Mucosa of rectum (tissue), 2 donors: Measurements from ENCODE around the gene VKORC1L1.
"Not testable (repeated sequence)": the region's sequence is repeated elsewhere in the genome, so short reads cannot be mapped to it uniquely, and the experiment has no call there.

Experiments used
- H3K27ac ChIP-seq, 2 donors: one replicate each; pipeline ENCODE4 v1.7.0; 2013; ENCODE audit warnings: inconsistent platforms in 2 of 2, low read depth in 2 of 2, low read length in 2 of 2
- H3K27me3 ChIP-seq, 2 donors: one replicate each; pipeline ENCODE4 v1.7.0; 2013; ENCODE audit warnings: low read length in 2 of 2; ENCODE audit not compliant: control insufficient read depth in 2 of 2, insufficient read depth in 2 of 2
- H3K36me3 ChIP-seq, 2 donors: one replicate each; pipeline ENCODE4 v1.7.0; 2013; ENCODE audit warnings: low read length in 2 of 2; ENCODE audit not compliant: control insufficient read depth in 2 of 2, insufficient read depth in 2 of 2
- H3K4me1 ChIP-seq, 2 donors: one replicate each; pipeline ENCODE4 v1.7.0; 2013; ENCODE audit warnings: low read length in 2 of 2, mild to moderate bottlenecking in 1 of 2; ENCODE audit not compliant: control insufficient read depth in 2 of 2, insufficient read depth in 2 of 2
- H3K4me3 ChIP-seq, 2 donors: one replicate each; pipeline ENCODE4 v1.7.0; 2013; ENCODE audit warnings: low read length in 2 of 2
- H3K9ac ChIP-seq, 2 donors: one replicate each; pipeline ENCODE4 v1.7.0; 2013; ENCODE audit warnings: low read length in 2 of 2, low read depth in 1 of 2, mild to moderate bottlenecking in 1 of 2
- H3K9me3 ChIP-seq, 2 donors: one replicate each; pipeline ENCODE4 v1.7.0; 2013; ENCODE audit warnings: low read length in 2 of 2; ENCODE audit not compliant: control insufficient read depth in 2 of 2
- donor health status: healthy.
- donor health status: Normal muscosa, but diverticular disease.

VKORC1L1 gene

DNA sequence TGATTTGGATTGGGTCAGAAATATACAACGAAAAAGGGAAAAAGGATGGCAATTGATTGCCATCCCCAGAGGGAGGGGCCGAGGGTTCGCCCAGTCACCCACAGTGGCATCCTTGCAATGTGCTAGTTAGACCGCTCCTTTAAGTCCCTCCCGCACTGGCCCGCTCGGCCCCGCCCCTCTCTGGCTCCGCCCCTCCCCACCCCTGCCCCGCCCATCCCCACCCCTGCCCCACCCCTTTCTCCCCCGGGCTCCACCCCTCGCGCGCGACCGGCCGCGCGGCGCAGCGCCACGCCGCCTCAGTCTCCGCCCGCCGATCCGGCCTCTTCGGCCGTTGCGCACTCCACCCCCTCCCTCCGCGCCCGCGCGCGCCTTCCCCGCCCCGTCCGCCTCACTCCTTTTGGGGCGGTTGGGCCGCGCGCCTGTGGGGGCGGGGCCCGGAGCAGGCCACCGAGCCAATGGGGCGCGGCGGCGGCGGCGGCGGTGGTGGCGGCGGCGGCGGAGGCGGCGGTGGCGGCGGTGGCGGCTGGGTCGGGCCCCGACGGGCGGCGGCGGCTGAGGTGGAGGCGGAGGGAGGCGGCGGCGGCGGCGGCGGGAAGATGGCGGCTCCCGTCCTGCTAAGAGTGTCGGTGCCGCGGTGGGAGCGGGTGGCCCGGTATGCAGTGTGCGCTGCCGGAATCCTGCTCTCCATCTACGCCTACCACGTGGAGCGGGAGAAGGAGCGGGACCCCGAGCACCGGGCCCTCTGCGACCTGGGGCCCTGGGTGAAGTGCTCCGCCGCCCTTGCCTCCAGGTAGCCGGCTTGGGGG lies at the start of gene VKORC1L1:
TSS of gene VKORC1L1 (plus strand) at position 299 of the 806 bp plus-strand sequence. CDS start at position 597, 298 bp downstream.
- H3K9ac ChIP-seq: peak within 1 kb of the TSS; percentile 56 to 81
- no peaks in the 10 kb centered on the region for H3K27me3 ChIP-seq
- H3K4me1 ChIP-seq: peaks cover 0 to 5% of the 10 kb centered on the region in 2 donors
- no peaks in the 10 kb centered on the region for H3K36me3 ChIP-seq
- no peaks in the 10 kb centered on the region for H3K9me3 ChIP-seq
- H3K27ac ChIP-seq: peak within 1 kb of the TSS; percentile 79 to 80
- H3K4me3 ChIP-seq: peak within 1 kb of the TSS; percentile 74 to 81

- no peak overlapping the region for H3K9ac ChIP-seq
- no peaks in the 10 kb centered on the region for H3K9me3 ChIP-seq
- no peak overlapping the region for H3K4me3 ChIP-seq
- H3K36me3 ChIP-seq: peaks cover 0 to 3% of the 10 kb centered on the region in 2 donors
- no peaks in the 10 kb centered on the region for H3K4me1 ChIP-seq
- H3K27ac ChIP-seq: no peak overlapping the region
- no peaks in the 10 kb centered on the region for H3K27me3 ChIP-seq
Measured at GRCh38 chr7:65827366-65827765, 45.5 kb upstream of the VKORC1L1 start.

DNA sequence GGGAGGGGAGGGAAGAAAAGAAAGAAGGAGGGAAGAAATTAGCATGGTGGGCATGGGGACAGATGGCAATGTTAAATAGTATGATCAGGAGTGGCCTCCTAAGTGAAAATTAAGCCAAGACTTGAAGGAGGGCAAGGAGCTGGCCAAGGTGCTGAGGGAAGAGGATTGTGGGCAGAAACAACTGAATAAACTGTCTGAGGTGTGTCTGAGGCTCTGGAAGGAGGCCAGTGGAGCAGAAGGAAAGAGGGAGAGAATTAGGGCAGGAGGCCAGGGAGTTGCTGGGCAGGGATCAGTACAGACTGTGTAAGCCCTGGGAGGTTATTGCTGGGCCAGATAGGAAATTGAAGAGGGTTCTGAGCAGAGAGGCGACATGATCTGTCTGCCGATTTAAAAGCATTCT lies 40.6 kb upstream of the VKORC1L1 start:
- Histone ChIP-seq H3K9me3 (no peaks in the 10 kb centered on the region), H3K4me1 (no peaks in the 10 kb centered on the region), H3K27ac (no peak overlapping the region), H3K4me3 (no peak overlapping the region), H3K27me3 (no peaks in the 10 kb centered on the region), H3K36me3 (peaks cover 0 to under 1% of the 10 kb centered on the region in 2 donors), H3K9ac (no peak overlapping the region)

DNA sequence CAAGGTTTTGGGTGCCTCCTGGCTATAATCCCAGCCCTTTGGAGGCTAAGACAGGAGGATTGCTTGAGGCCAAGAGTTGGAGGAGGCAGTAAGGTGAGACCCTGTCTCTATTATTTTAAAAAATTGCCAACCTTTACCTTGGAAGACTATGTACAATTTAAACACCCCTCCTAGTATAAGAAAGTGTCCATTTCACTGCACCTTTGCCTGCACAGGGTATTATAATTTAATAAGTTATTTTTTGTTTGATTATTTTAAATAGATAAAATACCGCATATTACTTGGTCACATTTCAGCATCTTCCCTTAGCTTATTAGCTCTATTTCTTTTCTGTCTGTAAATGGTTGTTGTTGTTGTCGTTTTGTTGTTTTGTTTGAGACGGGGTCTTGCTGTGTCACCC lies 36.2 kb upstream of the VKORC1L1 start:
- H3K27me3 ChIP-seq, H3K27ac ChIP-seq, H3K36me3 ChIP-seq, H3K9me3 ChIP-seq, H3K4me1 ChIP-seq, H3K4me3 ChIP-seq, H3K9ac ChIP-seq: not testable (repeated sequence)

- H3K27ac ChIP-seq, H3K9me3 ChIP-seq, H3K9ac ChIP-seq, H3K4me3 ChIP-seq, H3K36me3 ChIP-seq, H3K27me3 ChIP-seq, H3K4me1 ChIP-seq: not testable (repeated sequence)
Measured at GRCh38 chr7:65837541-65837956, 35.3 kb upstream of the VKORC1L1 start.

- Histone ChIP-seq H3K4me1 (no peaks in the 10 kb centered on the region), H3K27me3 (no peaks in the 10 kb centered on the region), H3K27ac (no peak overlapping the region), H3K4me3 (no peak overlapping the region), H3K9me3 (no peaks in the 10 kb centered on the region), H3K9ac (no peak overlapping the region), H3K36me3 (no peaks in the 10 kb centered on the region)
Measured at GRCh38 chr7:65839846-65840245, 33.0 kb upstream of the VKORC1L1 start.

DNA sequence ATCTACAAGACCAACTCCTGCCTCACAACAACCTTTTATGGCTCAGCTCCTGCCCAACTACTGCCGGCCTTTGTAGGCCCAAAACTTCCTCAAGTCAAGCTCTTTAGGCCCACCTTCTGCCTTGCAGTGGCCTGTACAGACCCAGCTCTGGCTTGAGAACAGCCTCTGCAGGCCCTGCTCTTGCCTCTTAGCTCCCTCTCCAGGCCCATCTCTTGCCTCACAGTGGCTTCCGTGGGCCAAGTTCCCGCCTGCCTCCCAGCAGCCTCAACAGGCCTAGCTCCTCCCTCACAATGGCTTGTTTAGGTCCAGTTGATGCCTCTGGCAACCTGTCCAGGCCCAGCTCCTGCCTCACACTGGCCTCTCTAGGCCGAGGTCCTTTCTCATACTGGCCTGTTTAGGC lies 32.4 kb upstream of the VKORC1L1 start:
- H3K9me3 ChIP-seq: no peaks in the 10 kb centered on the region
- no peak overlapping the region for H3K27ac ChIP-seq
- no peaks in the 10 kb centered on the region for H3K4me1 ChIP-seq
- no peaks in the 10 kb centered on the region for H3K36me3 ChIP-seq
- H3K4me3 ChIP-seq: no peak overlapping the region
- H3K9ac ChIP-seq: no peak overlapping the region
- no peaks in the 10 kb centered on the region for H3K27me3 ChIP-seq

DNA sequence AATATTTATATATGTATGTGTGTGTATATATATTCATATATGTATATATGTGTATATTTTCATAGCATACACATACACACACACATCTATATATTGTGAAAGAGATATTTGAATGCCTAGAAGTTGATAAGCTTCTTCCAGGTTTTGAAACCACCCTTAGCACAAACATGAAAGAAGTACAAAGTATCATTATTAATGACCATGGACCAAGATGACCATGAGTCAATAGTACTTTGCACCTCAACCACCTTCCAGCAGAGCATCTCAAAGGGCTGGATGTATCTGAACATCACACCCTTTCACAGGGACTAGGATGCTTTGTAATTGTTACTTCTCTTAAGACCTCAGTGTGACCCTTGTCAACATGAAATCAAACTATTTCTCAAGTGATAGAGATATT lies 29.3 kb upstream of the VKORC1L1 start:
- H3K27ac ChIP-seq, H3K4me1 ChIP-seq, H3K9me3 ChIP-seq, H3K4me3 ChIP-seq, H3K9ac ChIP-seq, H3K27me3 ChIP-seq, H3K36me3 ChIP-seq: not testable (repeated sequence)

- Histone ChIP-seq H3K9me3 (no peaks in the 10 kb centered on the region), H3K36me3 (no peaks in the 10 kb centered on the region), H3K4me3 (no peak overlapping the region), H3K9ac (no peak overlapping the region), H3K27ac (no peak overlapping the region), H3K27me3 (no peaks in the 10 kb centered on the region), H3K4me1 (no peaks in the 10 kb centered on the region)
Measured at GRCh38 chr7:65846008-65846570, 26.8 kb upstream of the VKORC1L1 start.

DNA sequence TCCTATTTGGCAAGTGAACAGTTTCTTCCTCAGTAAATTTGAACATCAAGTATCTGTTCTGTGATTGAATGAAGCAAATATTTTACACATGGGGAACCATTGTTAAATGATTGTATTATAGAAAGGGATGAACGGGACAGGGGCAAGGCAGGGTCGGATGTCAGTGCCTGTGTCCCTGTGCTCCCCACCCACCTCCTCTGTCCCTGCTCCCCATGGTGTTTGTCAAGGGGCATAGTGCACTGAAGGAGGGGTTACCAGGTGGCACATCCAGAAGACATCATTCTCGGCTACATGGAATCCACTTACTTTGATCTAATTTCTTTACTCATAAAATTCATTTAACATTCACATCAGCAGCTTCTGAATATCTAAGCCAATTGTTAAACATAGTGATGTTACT lies 19.4 kb upstream of the VKORC1L1 start:
- not testable (repeated sequence) for H3K9me3 ChIP-seq, H3K4me3 ChIP-seq, H3K4me1 ChIP-seq, H3K27ac ChIP-seq, H3K27me3 ChIP-seq, H3K36me3 ChIP-seq, H3K9ac ChIP-seq
